HL-60 (cell line): Measurements from ENCODE around the gene SMOC2.

Experiments used
- DNase-seq, 2 experiments: peaks; one replicate each; pipeline ENCODE4 v3.0.0-alpha.2; 2010 to 2020; ENCODE audit warnings: low read depth in 1 of 2, low spot score in 1 of 2
- H3K27ac ChIP-seq: fragments of 250-450 bp; sonication (Bioruptor Pico); replicated peaks from 2 replicates; pipeline ENCODE4 v1.5.1; 2020; ENCODE audit warnings: mild to moderate bottlenecking, moderate library complexity
- H3K27me3 ChIP-seq: fragments of 250-450 bp; sonication (Bioruptor Pico); 2 replicates; pipeline ENCODE4 v1.5.1; 2021; ENCODE audit warnings: mild to moderate bottlenecking, moderate library complexity; ENCODE audit not compliant: insufficient read depth, poor library complexity, severe bottlenecking
- H3K4me3 ChIP-seq: replicated peaks from 2 replicates; pipeline ENCODE4 v1.5.1; 2011; ENCODE audit warnings: mild to moderate bottlenecking, control low read depth, low read length; ENCODE audit not compliant: insufficient read depth
- GABPA ChIP-seq: IDR thresholded peaks from 2 replicates; pipeline ENCODE4 v1.6.1; 2012; ENCODE audit warnings: low read depth
- POLR2AphosphoS5 ChIP-seq: IDR thresholded peaks from 2 replicates; pipeline ENCODE4 v1.6.1; 2012; ENCODE audit warnings: low read depth
- REST ChIP-seq: IDR thresholded peaks from 2 replicates; pipeline ENCODE4 v1.6.1; 2012; ENCODE audit warnings: low read depth; ENCODE audit not compliant: insufficient replicate concordance
- SPI1 ChIP-seq: IDR thresholded peaks from 2 replicates; pipeline ENCODE4 v1.6.1; 2012; ENCODE audit warnings: low read depth, mild to moderate bottlenecking, borderline replicate concordance
- TF ChIP-seq, protein P1 (sequence below): IDR thresholded peaks from one replicate; pipeline ENCODE4 v1.5.1; 2011; ENCODE audit warnings: low read length, control low read depth, inconsistent platforms; ENCODE audit not compliant: insufficient read depth

SMOC2 gene

DNA sequence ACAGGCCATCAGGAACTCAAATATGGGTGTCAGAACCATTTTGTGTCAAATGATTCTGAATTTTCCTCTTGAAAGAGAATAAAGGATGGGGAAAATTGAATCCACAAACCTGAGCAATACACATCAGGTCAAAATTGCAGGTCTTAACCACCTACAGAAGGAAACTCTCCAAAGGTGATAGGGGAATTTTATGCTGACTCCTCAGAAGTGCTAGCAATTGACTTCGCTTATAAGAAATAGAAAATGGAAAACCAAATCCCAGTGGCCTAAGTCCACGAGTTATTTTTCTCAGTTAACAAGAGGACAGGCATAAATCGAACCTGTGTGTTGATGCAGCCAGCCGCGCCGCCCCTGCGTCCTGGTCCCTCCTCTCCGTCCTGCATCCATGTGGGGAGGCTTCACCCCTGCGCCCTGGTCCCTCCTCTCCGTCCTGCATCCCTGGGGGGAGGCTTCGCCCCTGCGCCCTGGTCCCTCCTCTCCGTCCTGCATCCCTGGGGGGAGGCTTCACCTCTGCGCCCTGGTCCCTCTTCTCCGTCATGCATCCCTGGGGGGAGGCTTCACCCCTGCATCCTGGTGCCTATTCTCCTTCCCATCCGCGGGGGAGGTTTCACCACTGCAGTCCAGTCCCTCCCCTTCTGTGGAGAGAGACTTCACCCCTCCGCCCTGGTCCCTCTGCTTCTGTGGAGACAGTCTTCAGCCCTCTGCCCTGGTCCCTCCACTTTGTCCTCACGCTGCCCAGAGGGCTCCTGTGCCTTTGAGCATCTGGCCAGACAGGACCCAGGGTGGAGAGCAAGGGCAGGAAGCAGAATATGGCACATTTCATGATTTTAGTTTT is 230.3 kb downstream of the SMOC2 start:
- H3K4me3 ChIP-seq, result no peak overlapping the region
- no peaks in the 10 kb centered on the region for H3K27me3 ChIP-seq
- no peak overlapping the region for H3K27ac ChIP-seq
- no peak for TF ChIP-seq REST
- no peak for DNase-seq

DNA sequence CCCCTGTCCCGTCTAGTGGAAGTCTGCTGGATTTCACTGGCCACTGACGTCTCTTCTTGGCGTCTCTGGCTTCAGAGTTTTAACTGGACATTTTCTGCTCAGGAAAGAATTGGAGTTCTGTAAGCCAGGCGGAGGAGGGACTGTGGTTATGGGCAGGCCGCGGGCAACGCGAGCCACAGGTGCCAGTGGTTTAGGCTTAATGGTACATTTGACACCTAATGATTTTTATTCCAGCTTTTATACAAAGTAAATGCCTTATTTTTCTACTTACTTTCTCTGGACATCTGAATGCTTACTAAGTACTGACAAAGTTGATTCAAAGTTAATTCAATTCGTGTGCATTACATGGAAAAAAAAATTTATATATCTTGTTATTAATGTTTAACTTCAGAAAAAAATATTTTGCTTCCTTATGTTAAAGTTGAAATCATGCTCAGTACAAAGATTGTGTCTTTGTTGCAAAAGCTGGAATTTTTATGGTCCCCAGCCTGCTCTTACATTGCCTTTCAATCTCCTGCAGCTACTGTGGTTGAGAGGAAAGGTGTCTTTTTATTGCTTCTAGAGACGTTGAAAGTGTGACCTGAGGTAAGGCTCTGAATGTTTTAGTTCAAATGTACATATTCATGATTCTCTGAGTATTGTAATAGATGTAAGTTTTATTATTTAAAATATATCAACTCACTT is 231.0 kb downstream of the SMOC2 start:
- Histone ChIP-seq H3K27ac (no peak overlapping the region), H3K4me3 (no peak overlapping the region), H3K27me3 (no peaks in the 10 kb centered on the region)
- DNase-seq, result no peak
- TF ChIP-seq SPI1 (no peak), REST (no peak), GABPA (no peak), POLR2AphosphoS5 (no peak)
- TF ChIP-seq, protein P1, sequence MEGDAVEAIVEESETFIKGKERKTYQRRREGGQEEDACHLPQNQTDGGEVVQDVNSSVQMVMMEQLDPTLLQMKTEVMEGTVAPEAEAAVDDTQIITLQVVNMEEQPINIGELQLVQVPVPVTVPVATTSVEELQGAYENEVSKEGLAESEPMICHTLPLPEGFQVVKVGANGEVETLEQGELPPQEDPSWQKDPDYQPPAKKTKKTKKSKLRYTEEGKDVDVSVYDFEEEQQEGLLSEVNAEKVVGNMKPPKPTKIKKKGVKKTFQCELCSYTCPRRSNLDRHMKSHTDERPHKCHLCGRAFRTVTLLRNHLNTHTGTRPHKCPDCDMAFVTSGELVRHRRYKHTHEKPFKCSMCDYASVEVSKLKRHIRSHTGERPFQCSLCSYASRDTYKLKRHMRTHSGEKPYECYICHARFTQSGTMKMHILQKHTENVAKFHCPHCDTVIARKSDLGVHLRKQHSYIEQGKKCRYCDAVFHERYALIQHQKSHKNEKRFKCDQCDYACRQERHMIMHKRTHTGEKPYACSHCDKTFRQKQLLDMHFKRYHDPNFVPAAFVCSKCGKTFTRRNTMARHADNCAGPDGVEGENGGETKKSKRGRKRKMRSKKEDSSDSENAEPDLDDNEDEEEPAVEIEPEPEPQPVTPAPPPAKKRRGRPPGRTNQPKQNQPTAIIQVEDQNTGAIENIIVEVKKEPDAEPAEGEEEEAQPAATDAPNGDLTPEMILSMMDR, result no peak

DNA sequence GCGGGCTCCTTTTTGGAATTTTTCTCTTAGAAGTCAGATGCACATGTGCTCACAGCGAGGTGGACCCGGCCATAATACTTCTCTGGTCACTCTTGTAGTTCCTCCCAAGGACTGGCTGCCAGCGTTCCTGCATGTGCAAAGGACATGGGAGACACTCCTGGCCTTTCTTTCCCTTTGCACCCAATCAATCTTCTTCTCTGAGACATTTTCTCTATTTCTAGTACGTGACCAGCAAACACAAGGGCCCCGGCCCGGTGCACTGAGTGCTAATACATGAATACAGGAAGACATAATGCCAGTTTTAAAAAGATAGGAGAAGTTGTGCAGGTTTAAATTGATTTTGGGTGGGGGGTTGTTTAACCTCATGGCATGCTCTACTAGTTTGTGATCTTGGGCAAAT is 233.6 kb downstream of the SMOC2 start:
- no peak for DNase-seq
- no peak overlapping the region for H3K4me3 ChIP-seq
- TF ChIP-seq, protein P1, result no peak
- TF ChIP-seq REST, result no peak
- no peak for TF ChIP-seq POLR2AphosphoS5
- TF ChIP-seq GABPA, result no peak
- TF ChIP-seq SPI1, result no peak
- no peaks in the 10 kb centered on the region for H3K27me3 ChIP-seq
- H3K27ac ChIP-seq, result no peak overlapping the region
